Adrenal gland (tissue), 5 donors: ENCODE results near the gene SLC35E2B.
"Not testable (repeated sequence)": the region's sequence is repeated elsewhere in the genome, so short reads cannot be mapped to it uniquely, and the experiment has no call there.

Experiments
- POLR2A ChIP-seq, 2 donors: fragments of 450-650 bp; IDR thresholded peaks; one replicate each; pipeline ENCODE4 v1.6.1; 2017; ENCODE audit warnings: antibody characterized with exemption in 2 of 2, mild to moderate bottlenecking in 2 of 2, moderate library complexity in 1 of 2
- TF ChIP-seq, protein P1 (sequence below), 6 experiments: fragments of 450-650 bp in 4 of 6; fragments of 200-600 bp in 2 of 6; sonication (generic) in 1 of 6; IDR thresholded peaks; 1 replicate in 5 of 6; 2 replicates in 1 of 6; pipeline versions ENCODE4 v1.5.1 to v1.8.0; 2016 to 2021; ENCODE audit warnings: antibody characterized with exemption in 6 of 6, mild to moderate bottlenecking in 2 of 6, moderate library complexity in 1 of 6
- donor health status: DM: no; HTN: no; CAD: no.

DNA sequence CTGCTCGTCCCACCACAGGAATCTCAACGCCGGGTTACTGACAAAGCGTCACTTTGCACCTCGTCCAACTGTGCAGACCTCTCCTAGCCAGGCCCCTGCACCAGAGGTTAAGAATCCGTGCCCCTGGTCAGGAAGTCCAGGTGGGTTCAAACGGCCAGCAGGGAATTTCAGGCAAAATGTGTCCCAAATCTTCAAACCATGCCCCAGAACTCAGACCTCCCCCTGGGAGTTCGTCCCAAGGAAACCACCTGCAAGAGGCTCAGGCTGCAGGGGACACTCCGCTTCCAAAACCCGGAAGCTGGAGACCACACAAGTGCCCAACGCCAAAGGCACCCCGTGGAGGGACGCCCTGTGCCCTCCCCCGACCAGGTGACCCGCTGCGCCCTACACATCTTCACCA is 1.2 kb downstream of the SLC35E2B start:
- TF ChIP-seq, protein P1, sequence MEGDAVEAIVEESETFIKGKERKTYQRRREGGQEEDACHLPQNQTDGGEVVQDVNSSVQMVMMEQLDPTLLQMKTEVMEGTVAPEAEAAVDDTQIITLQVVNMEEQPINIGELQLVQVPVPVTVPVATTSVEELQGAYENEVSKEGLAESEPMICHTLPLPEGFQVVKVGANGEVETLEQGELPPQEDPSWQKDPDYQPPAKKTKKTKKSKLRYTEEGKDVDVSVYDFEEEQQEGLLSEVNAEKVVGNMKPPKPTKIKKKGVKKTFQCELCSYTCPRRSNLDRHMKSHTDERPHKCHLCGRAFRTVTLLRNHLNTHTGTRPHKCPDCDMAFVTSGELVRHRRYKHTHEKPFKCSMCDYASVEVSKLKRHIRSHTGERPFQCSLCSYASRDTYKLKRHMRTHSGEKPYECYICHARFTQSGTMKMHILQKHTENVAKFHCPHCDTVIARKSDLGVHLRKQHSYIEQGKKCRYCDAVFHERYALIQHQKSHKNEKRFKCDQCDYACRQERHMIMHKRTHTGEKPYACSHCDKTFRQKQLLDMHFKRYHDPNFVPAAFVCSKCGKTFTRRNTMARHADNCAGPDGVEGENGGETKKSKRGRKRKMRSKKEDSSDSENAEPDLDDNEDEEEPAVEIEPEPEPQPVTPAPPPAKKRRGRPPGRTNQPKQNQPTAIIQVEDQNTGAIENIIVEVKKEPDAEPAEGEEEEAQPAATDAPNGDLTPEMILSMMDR (IDR thresholded peaks at IDR 0.05): not testable (repeated sequence)
- TF ChIP-seq POLR2A (IDR thresholded peaks at IDR 0.05): not testable (repeated sequence)
